22Rv1 (cell line): ENCODE measurements around the gene DIP2C.
"Not testable (repeated sequence)": the region's sequence is repeated elsewhere in the genome, so short reads cannot be mapped to it uniquely, and the experiment has no call there.

Experiments
- CTCF ChIP-seq: fragments of 450-650 bp; IDR thresholded peaks from 2 replicates; pipeline ENCODE4 v1.5.1; 2017; ENCODE audit warnings: mild to moderate bottlenecking
- ZFX ChIP-seq: fragments of 450-650 bp; IDR thresholded peaks from 2 replicates; pipeline ENCODE4 v1.6.1; 2017; ENCODE audit warnings: antibody characterized with exemption, borderline replicate concordance

DNA sequence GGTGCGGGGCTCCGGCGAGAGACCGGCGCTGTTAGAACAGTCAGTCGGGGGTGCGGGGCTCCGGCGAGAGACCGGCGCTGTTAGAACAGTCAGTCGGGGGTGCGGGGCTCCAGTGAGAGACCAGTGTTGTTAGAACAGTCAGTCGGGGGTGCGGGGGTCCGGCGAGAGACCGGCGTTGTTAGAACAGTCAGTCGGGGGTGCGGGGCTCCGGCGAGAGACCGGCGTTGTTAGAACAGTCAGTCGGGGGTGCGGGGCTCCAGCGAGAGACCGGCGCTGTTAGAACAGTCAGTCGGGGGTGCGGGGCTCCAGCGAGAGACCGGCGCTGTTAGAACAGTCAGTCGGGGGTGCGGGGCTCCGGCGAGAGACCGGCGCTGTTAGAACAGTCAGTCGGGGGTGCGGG lies 366.4 kb downstream of the DIP2C start:
- not testable (repeated sequence) for TF ChIP-seq CTCF, ZFX
